HepG2 (cell line): ENCODE results near the gene KCNQ1OT1. TPM values are rescaled to one million over a fixed set of nuclear protein-coding genes. Genes with fewer than 3 reads are reported as not detected.

Experiments
- ATAC-seq: fragments of 200-7000 bp; cut with Tn5 transposase; 3 replicates; pipeline ENCODE4 v1.9.1; 2020; ENCODE audit warnings: mild to moderate bottlenecking, moderate library complexity
- BruUV-seq: library from RNA; stranded (reverse); fragments of 400-500 nt; replicated peaks from 2 replicates; lab custom pipeline; 2021; lab: Mats Ljungman, UMichigan
- CTCF ChIA-PET: fragments of 300-600 bp; formaldehyde crosslinking; extraction: SDS; loops from one replicate; lab custom pipeline; 2021; ENCODE audit warnings: low total read pairs, inconsistent platforms, low intra/inter-chr PET ratio; lab: Yijun Ruan, JAX
- POLR2A ChIA-PET: fragments of 350-600 bp; sonication (Branson Sonifier 250); formaldehyde crosslinking; loops from one replicate; lab custom pipeline; 2020; ENCODE audit warnings: antibody characterized with exemption, inconsistent platforms; lab: Yijun Ruan, JAX
- DNase-seq: peaks from one replicate; pipeline ENCODE4 v3.0.0-alpha.2; 2015; ENCODE audit warnings: low spot score
- FAIRE-seq: peaks from 3 replicates; lab custom pipeline; 2011; peaks lifted over from hg19 to GRCh38; lab: Jason Lieb, UNC
- H2AFZ ChIP-seq: one replicate; pipeline ENCODE4 v1.6.1; 2011; ENCODE audit warnings: low read length, inconsistent platforms
- H3K27ac ChIP-seq: fragments of 300-600 bp; 3 replicates; pipeline ENCODE4 v1.8.0; 2011; ENCODE audit warnings: mixed run types, mild to moderate bottlenecking, mixed read lengths, low read length, inconsistent platforms; ENCODE audit not compliant: insufficient read depth; ENCODE audit errors: extremely low read length
- H3K27me3 ChIP-seq, 2 experiments: fragments of 200-600 bp in 1 of 2; 2 replicates in 1 of 2; 3 replicates in 1 of 2; pipeline versions ENCODE4 v1.6.0 to v1.8.0; 2011; ENCODE audit warnings: low read length in 2 of 2, mild to moderate bottlenecking in 2 of 2, moderate library complexity in 2 of 2, inconsistent platforms in 1 of 2; ENCODE audit not compliant: insufficient read depth in 2 of 2, control insufficient read depth in 1 of 2
- H3K36me3 ChIP-seq, 2 experiments: fragments of 200-600 bp in 1 of 2; replicated peaks in 1 of 2; 2 replicates in 1 of 2; 3 replicates in 1 of 2; pipeline versions ENCODE4 v1.5.1 to v1.8.0; 2011; ENCODE audit warnings: low read length in 2 of 2, inconsistent platforms in 1 of 2; ENCODE audit not compliant: insufficient read depth in 2 of 2, control insufficient read depth in 1 of 2
- H3K4me1 ChIP-seq: 2 replicates; pipeline ENCODE4 v1.5.1; 2012; ENCODE audit warnings: low read length, inconsistent platforms; ENCODE audit not compliant: insufficient read depth
- H3K4me2 ChIP-seq: 2 replicates; pipeline ENCODE4 v1.6.0; 2011; ENCODE audit warnings: low read depth, low read length, inconsistent platforms
- H3K4me3 ChIP-seq, 3 experiments: fragments of 200-600 bp in 1 of 3; sonication (generic), shearing (Covaris generic) in 1 of 3; replicated peaks in 1 of 3; 2 replicates each; pipeline ENCODE4 v1.5.1; 2011 to 2016; ENCODE audit warnings: low read length in 3 of 3, inconsistent platforms in 2 of 3, low read depth in 2 of 3, mild to moderate bottlenecking in 2 of 3, control low read depth in 1 of 3, mixed read lengths in 1 of 3; ENCODE audit not compliant: insufficient read depth in 1 of 3
- H3K79me2 ChIP-seq: one replicate; pipeline ENCODE4 v1.6.1; 2011; ENCODE audit warnings: low read length, inconsistent platforms; ENCODE audit not compliant: insufficient read depth
- H3K9ac ChIP-seq: 2 replicates; pipeline ENCODE4 v1.6.0; 2011; ENCODE audit warnings: mild to moderate bottlenecking, low read depth, low read length, inconsistent platforms; ENCODE audit not compliant: insufficient read depth
- H3K9me3 ChIP-seq: 2 replicates; pipeline ENCODE4 v1.5.1; 2012; ENCODE audit warnings: mild to moderate bottlenecking, low read length
- H4K20me1 ChIP-seq: 2 replicates; pipeline ENCODE4 v1.6.0; 2011; ENCODE audit warnings: inconsistent platforms, mild to moderate bottlenecking, low read length, moderate library complexity; ENCODE audit not compliant: insufficient read depth
- ARID3A ChIP-seq: IDR thresholded peaks from 2 replicates; pipeline ENCODE4 v1.6.1; 2012; ENCODE audit warnings: low read depth, low read length, improper control_type of control experiment
- E2F2 ChIP-seq: sonication (generic); formaldehyde crosslinking; IDR thresholded peaks from 2 replicates; pipeline ENCODE4 v1.4.0; 2020; ENCODE audit warnings: missing genetic modification reagents, borderline replicate concordance
- GFI1 ChIP-seq: sonication (generic); formaldehyde crosslinking; IDR thresholded peaks from 2 replicates; pipeline ENCODE4 v1.5.0; 2020; ENCODE audit warnings: missing genetic modification reagents, mild to moderate bottlenecking, borderline replicate concordance
- HIC2 ChIP-seq: sonication (generic); formaldehyde crosslinking; IDR thresholded peaks from 2 replicates; pipeline ENCODE4 v1.9.0; 2022; ENCODE audit warnings: low read depth, missing genetic modification reagents
- KDM3A ChIP-seq: IDR thresholded peaks from 2 replicates; pipeline ENCODE4 v1.6.1; 2018; ENCODE audit warnings: low read depth, missing compliant biosample characterization
- KDM5B ChIP-seq: sonication (generic); formaldehyde crosslinking; IDR thresholded peaks from 2 replicates; pipeline ENCODE4 v1.4.0; 2020; ENCODE audit warnings: missing genetic modification reagents, mild to moderate bottlenecking, borderline replicate concordance
- NCOA1 ChIP-seq: sonication (generic); formaldehyde crosslinking; IDR thresholded peaks from 2 replicates; pipeline ENCODE4 v1.9.0; 2021; ENCODE audit warnings: missing genetic modification reagents
- NRL ChIP-seq: sonication (generic); formaldehyde crosslinking; IDR thresholded peaks from 2 replicates; pipeline ENCODE4 v1.5.0; 2020; ENCODE audit warnings: missing genetic modification reagents, mild to moderate bottlenecking, moderate library complexity, borderline replicate concordance
- RARG ChIP-seq: sonication (generic); formaldehyde crosslinking; IDR thresholded peaks from 2 replicates; pipeline ENCODE4 v1.4.0; 2020; ENCODE audit warnings: low read depth, mild to moderate bottlenecking, missing genetic modification reagents
- RFX3 ChIP-seq: IDR thresholded peaks from 2 replicates; pipeline ENCODE4 v1.6.1; 2016; ENCODE audit warnings: missing biosample characterization, missing genetic modification reagents
- SETDB1 ChIP-seq: sonication (generic); formaldehyde crosslinking; IDR thresholded peaks from 2 replicates; pipeline ENCODE4 v1.5.1; 2020; ENCODE audit warnings: missing genetic modification reagents, mild to moderate bottlenecking, borderline replicate concordance
- SMAD9 ChIP-seq: sonication (generic); formaldehyde crosslinking; IDR thresholded peaks from 2 replicates; pipeline ENCODE4 v1.5.1; 2020; ENCODE audit warnings: mild to moderate bottlenecking, missing genetic modification reagents
- SOX5 ChIP-seq: IDR thresholded peaks from 2 replicates; pipeline ENCODE4 v1.6.1; 2016; ENCODE audit warnings: borderline replicate concordance
- SRSF9 ChIP-seq: fragments of 200-400 bp; formaldehyde crosslinking; IDR thresholded peaks from 2 replicates; pipeline ENCODE4 v1.6.1; 2018; ENCODE audit warnings: borderline replicate concordance, mild to moderate bottlenecking, low read depth, low read length; ENCODE audit not compliant: insufficient read depth, poor library complexity, severe bottlenecking
- SRY ChIP-seq: sonication (generic); formaldehyde crosslinking; IDR thresholded peaks from 2 replicates; pipeline ENCODE4 v1.8.0; 2022; ENCODE audit warnings: mild to moderate bottlenecking, missing genetic modification reagents
- ZEB1 ChIP-seq: IDR thresholded peaks from 2 replicates; pipeline ENCODE4 v1.6.1; 2012; ENCODE audit warnings: mild to moderate bottlenecking, low read depth, inconsistent platforms; ENCODE audit not compliant: insufficient replicate concordance
- ZNF652 ChIP-seq: IDR thresholded peaks from 2 replicates; pipeline ENCODE4 v1.6.1; 2016; ENCODE audit warnings: low read depth, borderline replicate concordance
- ZNF740 ChIP-seq: sonication (generic); formaldehyde crosslinking; IDR thresholded peaks from 2 replicates; pipeline ENCODE4 v1.4.0; 2020; ENCODE audit warnings: missing genetic modification reagents
- WGBS: methylation state at CpG from one replicate; pipeline ENCODE4 v1.1.6; 2017; ENCODE audit warnings: low lambda C conversion rate; 5-methylcytosine and 5-hydroxymethylcytosine counted together
- in situ Hi-C: cut with HindIII; loops from 2 replicates; pipeline ENCODE4 v1.10.0; 2017; ENCODE audit warnings: low pct_unique_long_range_greater_than_20kb; ENCODE audit not compliant: extremely low pct_ligation_motif_present
- intact Hi-C: fragments of 100-400 bp; cut with micrococcal nuclease; formaldehyde crosslinking; loops from one replicate; pipeline ENCODE4 v1.10.0; 2022; ENCODE audit not compliant: unreplicated experiment
- polyA plus RNA-seq, 8 experiments: library from polyadenylated mRNA; depleted of rRNA in 3 of 8; stranded (reverse) in 7 of 8; unstranded in 1 of 8; fragments of >200 nt; fragmentation: Illumina TruSeq in 4 of 8; extraction: Trizol in 4 of 8; gene quantifications; 2 replicates each; pipeline versions ENCODE4 v1.2.1 to v1.2.3, GENCODE V29; 2011 to 2016; ENCODE audit warnings: low read depth in 4 of 8, missing spikeins in 1 of 8, mixed read lengths in 1 of 8; ENCODE audit not compliant: insufficient read depth in 1 of 8
- total RNA-seq, 5 experiments: library from RNA; depleted of rRNA; stranded (reverse); fragments of >200 nt; fragmentation: Illumina TruSeq; extraction: Trizol; gene quantifications; 2 replicates each; pipeline ENCODE4 v1.2.3, GENCODE V29; 2016; ENCODE audit warnings: low read depth in 1 of 5

The KCNQ1OT1 gene
- total and polyA plus RNA-seq, 2 of the 13 experiments (the other 11 are each of a cell fraction or from before 2014, with no cell fraction given): 1.3 to 18.9 TPM

GRCh38 chr11:2564008-2564530 is 135.7 kb downstream of the KCNQ1OT1 start:
- ChIA-PET POLR2A (interaction anchor here (0.6 to 4.0 kb wide), 20 partner anchors 10 to 353 kb away, joined by 3 to 40 read pairs (median 4); partner anchors contain the start of genes KCNQ1OT1 and TSSC4), CTCF (no interaction called here)
- Histone ChIP-seq H2AFZ (no peak overlapping the region), H3K4me2 (peak overlapping the region; percentile 41), H3K27me3 (peaks cover 0 to 5% of the 10 kb centered on the region in 2 experiments; a peak in 1 of 5 replicates), H4K20me1 (no peaks in the 10 kb centered on the region), H3K9me3 (no peaks in the 10 kb centered on the region), H3K4me1 (peaks cover 78% of the 10 kb centered on the region), H3K4me3 (no peak overlapping the region), H3K27ac (peak overlapping the region; percentile 91), H3K79me2 (no peaks in the 10 kb centered on the region), H3K36me3 (no peaks in the 10 kb centered on the region), H3K9ac (peak overlapping the region; percentile 42)
- WGBS: 87% methylated on average over 8 of the region's 14 CpGs
- intact Hi-C loops: no loop called here
- in situ Hi-C loops: no loop called here
- no peak for DNase-seq
- FAIRE-seq: no peak
- no TSS peak for BruUV-seq
- no peak for ATAC-seq
- TF ChIP-seq RARG (CRISPR knock-in tag) (no peak), KDM5B (CRISPR knock-in tag) (peak; percentile 59; the same call in 1 of the 2 replicates), RFX3 (no peak), ZEB1 (no peak), SRSF9 (no peak), KDM3A (CRISPR knock-in tag) (peak; percentile 43; the same call in 1 of the 2 replicates), ARID3A (0 out of 2 replicates have a peak, but pooled peaks have one; percentile 1), NCOA1 (CRISPR knock-in tag) (no peak), HIC2 (CRISPR knock-in tag) (no peak), E2F2 (CRISPR knock-in tag) (no peak), ZNF652 (CRISPR knock-in tag) (no peak), SETDB1 (CRISPR knock-in tag) (no peak), SRY (no peak), GFI1 (CRISPR knock-in tag) (0 out of 2 replicates have a peak, but pooled peaks have one; percentile 4), SMAD9 (CRISPR knock-in tag) (no peak; the same call in 1 of the 2 replicates), NRL (CRISPR knock-in tag) (0 out of 2 replicates have a peak, but pooled peaks have one; percentile 54), SOX5 (no peak), ZNF740 (0 out of 2 replicates have a peak, but pooled peaks have one; percentile 3)
